Measurements from ENCODE around the gene IL10RA.

- TF ChIP-seq ZNF274 (IDR thresholded peaks at IDR 0.05; ENCODE audit: low read depth, low read length), result no peak
- no peak for TF ChIP-seq YY1 (IDR thresholded peaks at IDR 0.05; ENCODE audit: insufficient read depth, insufficient read length)
- TF ChIP-seq SUZ12 (IDR thresholded peaks at IDR 0.05; ENCODE audit: extremely low read depth, insufficient read depth, insufficient read length), result no peak
Measured at GRCh38 chr11:117950301-117950700, 35.9 kb upstream of the IL10RA start.
